GM23338 (cell line): ENCODE data around the gene KRTAP10-9.
"Not testable (repeated sequence)": the region's sequence is repeated elsewhere in the genome, so short reads cannot be mapped to it uniquely, and the experiment has no call there.

Source experiments
- CREB1 ChIP-seq: fragments of 250-450 bp; sonication (Bioruptor Pico); IDR thresholded peaks from 2 replicates; pipeline ENCODE4 v1.5.0; 2020; ENCODE audit warnings: low read depth, mild to moderate bottlenecking, moderate library complexity
- CTCF ChIP-seq, 2 experiments: fragments of 200-600 bp in 1 of 2; sonication (generic) in 1 of 2; conservative IDR thresholded peaks; 2 replicates each; pipeline versions ENCODE4 v1.5.1 to v1.6.1; 2016 to 2017; ENCODE audit warnings: antibody characterized with exemption in 2 of 2, low read depth in 2 of 2, mild to moderate bottlenecking in 2 of 2, moderate library complexity in 1 of 2
- ETS1 ChIP-seq: IDR thresholded peaks from 2 replicates; pipeline ENCODE4 v1.6.1; 2016; ENCODE audit warnings: antibody characterized with exemption
- EZH2 ChIP-seq: fragments of 200-600 bp; sonication (generic); IDR thresholded peaks from one replicate; pipeline ENCODE4 v1.8.0; 2017; ENCODE audit warnings: antibody characterized with exemption, mild to moderate bottlenecking, low read depth; ENCODE audit not compliant: unreplicated experiment
- EZH2phosphoT487 ChIP-seq: fragments of 200-600 bp; sonication (generic); IDR thresholded peaks from one replicate; pipeline ENCODE4 v1.8.1; 2018; ENCODE audit warnings: antibody characterized with exemption; ENCODE audit not compliant: unreplicated experiment
- JUNB ChIP-seq: IDR thresholded peaks from one replicate; pipeline ENCODE4 v1.6.1; 2016; ENCODE audit warnings: antibody characterized with exemption; ENCODE audit not compliant: unreplicated experiment
- NANOG ChIP-seq: IDR thresholded peaks from 2 replicates; pipeline ENCODE4 v1.6.1; 2016; ENCODE audit warnings: antibody characterized with exemption, borderline replicate concordance
- POLR2AphosphoS5 ChIP-seq: IDR thresholded peaks from 2 replicates; pipeline ENCODE4 v1.6.1; 2016; ENCODE audit warnings: antibody characterized with exemption, low read depth
- REST ChIP-seq: IDR thresholded peaks from one replicate; pipeline ENCODE4 v1.6.1; 2018; ENCODE audit warnings: antibody characterized with exemption; ENCODE audit not compliant: unreplicated experiment
- STAT1 ChIP-seq: IDR thresholded peaks from one replicate; pipeline ENCODE4 v1.6.1; 2016; ENCODE audit warnings: antibody characterized with exemption; ENCODE audit not compliant: unreplicated experiment
- ZNF462 ChIP-seq: fragments of 250-450 bp; sonication (Bioruptor Pico); IDR thresholded peaks from 2 replicates; pipeline ENCODE4 v1.5.0; 2020; ENCODE audit warnings: mild to moderate bottlenecking, moderate library complexity

- not testable (repeated sequence) for TF ChIP-seq STAT1; CTCF (conservative IDR thresholded peaks at IDR 0.05; ENCODE audit: low read depth in 2 of 2); REST; POLR2AphosphoS5; EZH2; EZH2phosphoT487; ETS1; CREB1; JUNB; NANOG; ZNF462 (CRISPR knock-in tag)
Observed at GRCh38 chr21:44591801-44592130, 35.1 kb upstream of the KRTAP10-9 start.
